NCI-H345 treated with DMSO at 0.1 percent for 48 hours (cell line): ENCODE results near the gene SFXN5.
"Not testable (repeated sequence)": the region's sequence is repeated elsewhere in the genome, so short reads cannot be mapped to it uniquely, and the experiment has no call there.

ENCODE experiments used
- DNase-seq: peaks from one replicate; lab custom pipeline; 2025; ENCODE audit not compliant: unreplicated experiment; lab: John Stamatoyannopoulos, UW

The SFXN5 gene

DNA sequence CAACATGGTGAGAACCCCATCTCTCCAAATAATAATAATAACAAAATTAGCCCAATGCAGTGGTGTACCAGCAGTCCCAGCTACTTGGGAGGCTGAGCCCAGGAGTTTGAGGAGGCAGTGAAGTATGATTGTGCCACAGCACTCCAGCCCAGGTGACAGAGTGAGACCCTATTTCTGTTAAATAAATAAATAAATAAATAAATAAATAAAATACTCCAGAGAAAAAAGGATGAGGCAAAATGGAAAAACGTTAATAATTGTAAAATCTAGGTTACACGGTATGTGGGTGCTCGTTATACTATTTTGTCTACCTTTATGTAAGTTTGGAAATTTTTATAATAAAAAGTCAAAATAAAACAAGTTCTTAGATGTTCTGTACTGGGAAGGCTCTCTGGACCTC, 162.8 kb downstream of the SFXN5 start:
- DNase-seq: no peak

DNA sequence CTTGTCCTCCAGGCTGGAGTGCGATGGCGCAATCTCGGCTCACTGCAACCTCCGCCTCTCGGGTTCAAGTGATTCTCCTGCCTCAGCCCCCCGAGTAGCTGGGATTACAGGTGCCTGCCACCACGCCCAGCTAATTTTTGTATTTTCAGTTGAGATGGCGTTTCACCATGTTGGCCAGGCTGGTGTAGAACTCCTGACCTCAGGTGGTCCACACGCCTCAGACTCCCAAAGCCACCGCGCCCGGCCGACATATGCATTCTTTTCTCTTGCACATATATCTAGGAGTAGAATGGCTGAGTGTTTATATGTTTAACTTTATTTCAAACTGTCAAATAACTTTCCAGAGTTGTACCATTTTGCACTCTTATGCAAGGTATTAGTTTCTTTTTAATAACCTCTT, 164.1 kb downstream of the SFXN5 start:
- DNase-seq: not testable (repeated sequence)

DNA sequence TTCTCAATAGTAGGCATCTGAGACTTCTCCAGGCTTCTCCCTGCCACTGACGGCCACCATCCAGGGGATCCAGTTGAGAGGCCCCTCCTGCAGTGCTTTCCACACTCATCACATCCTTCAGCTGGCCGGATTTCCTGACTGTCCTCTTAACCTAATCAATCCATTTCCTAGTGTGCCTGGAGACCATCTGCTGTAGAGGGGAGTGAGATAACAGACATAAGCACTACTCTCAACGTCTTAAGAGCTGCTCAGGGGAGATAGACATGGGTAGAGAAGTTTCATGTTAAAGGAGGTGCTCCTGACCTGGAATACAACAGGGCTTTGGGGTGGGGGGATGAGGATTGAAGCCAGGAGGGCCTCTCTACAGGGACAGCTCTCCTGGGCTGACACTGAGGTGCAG, 170.1 kb downstream of the SFXN5 start:
- no peak for DNase-seq

DNA sequence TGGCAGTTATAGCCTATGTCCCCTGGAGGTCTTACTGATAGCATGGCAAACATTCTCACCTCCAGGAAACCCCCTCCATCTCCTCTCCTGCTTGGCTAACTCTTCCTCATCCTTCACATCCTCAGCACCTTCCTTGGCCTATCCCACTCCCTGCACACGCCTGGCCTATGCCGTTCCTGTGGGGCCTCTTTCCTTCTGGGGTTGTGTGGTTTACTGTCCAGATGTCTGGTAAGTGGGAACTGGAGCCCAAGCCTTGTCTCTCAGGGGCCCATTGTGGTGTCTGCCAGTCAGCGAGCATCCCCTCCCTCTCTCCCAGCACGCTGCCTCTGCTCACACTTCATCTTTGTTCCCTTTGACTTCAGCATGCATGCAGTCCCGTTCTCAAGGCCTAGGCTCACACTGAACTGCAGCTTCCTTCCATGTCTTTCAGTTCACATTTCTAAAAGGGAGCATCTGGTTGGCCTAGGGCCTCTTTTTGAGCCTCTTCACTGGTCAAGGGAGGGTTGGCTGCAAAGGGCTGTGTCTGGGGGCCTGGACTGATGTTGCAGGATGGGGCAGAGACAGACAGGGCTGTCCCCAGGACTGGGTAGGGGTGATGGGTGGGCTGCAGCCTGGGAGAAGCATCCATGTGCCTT, 171.2 kb downstream of the SFXN5 start:
- no peak for DNase-seq

DNA sequence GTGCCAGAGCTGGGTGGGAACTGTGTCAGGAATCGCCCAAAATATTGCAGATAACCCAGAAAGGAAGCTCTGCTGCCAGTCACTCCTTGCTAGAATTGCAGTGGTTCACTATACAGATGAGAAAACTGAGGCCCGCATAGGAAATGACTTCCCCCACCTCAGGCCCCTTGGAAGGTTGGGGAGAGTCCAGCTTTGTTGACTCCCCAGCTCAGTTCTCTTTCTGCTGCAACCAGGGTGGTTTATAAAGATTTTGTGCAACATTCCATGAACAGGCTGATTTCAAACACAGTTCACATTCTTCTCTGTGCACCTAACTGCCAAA, 173.0 kb downstream of the SFXN5 start:
- no peak for DNase-seq

DNA sequence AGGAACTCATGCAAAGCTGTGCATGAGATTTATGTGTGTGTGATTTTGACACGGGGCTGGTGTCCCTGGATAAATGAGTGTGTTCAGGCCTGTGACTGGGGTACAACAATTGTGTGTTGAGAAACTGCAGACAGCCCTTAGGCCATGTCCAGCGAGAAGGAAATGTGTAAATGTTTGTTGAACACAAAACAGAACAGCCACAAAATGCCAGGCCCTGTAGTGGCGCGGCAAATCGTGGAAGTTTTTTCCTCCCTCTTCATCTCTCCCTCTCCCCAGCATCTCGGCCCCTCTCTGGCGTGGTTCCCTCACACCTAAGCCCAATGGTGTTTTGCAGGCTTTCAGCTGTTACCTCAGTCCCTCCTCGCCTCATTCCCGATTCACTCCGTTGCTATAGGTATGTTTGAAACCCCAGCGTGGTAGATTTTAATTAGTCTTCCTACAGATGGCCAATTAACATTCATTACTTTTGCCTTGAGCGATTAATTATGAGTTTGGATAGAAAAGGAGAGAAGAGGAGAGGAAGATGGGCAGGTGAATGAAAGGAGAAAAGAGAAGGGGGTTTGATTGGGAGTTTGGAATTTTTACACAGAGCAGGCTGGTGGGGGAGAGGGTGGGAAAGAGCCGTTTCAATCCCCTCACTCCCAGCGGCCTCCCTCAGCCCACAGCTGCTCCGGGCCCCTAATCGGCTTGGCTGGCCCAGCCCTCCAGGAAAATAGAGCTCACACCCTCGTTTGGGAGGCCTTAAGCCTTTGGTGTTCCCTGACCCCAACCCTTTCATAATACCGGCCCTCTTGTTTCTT, 173.5 kb downstream of the SFXN5 start:
- DNase-seq: no peak

DNA sequence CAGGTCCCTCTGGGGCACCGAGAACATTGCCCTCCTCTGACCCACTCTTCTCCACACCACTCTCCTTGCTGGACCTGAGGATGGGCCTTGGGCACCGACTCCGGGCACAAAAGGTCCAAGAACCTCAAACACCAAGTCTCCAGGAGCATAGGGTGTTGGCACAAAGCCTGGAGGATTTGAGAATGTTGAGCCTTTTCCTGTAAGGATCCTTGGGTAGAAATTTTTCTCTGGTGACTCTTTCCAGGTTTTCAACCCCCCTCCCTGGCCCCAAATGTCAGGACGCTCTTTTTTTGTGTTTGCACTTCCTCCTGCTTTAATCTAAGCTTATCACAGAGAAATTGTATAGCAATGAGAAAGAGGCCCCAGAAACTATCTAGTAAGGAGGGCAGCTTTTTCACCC, 175.1 kb downstream of the SFXN5 start:
- no peak for DNase-seq

DNA sequence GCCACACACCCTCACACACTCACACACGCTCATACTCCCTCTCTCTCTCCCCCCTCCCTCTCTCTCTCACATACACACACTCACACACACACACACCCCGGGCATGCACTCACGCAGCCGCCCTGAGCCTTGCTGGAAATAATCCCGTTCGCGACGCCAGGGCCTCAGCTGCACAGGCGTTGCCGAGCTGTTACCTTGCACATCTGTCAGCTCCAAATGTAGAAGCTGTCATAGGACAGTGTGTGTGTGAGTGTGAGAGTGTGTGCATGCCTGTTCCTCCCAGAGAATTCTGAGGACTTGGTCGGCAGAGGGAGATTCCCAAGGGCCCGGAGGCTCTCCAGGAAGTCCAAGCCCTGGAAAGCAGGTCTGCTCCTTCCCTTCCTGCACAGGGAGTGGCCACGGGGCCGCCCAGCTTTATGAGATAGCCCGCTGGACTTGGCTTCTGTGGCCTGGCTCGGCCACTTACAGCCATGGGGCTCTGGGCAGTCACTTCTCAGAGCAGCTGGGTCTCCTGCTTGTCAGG, 175.7 kb downstream of the SFXN5 start:
- no peak for DNase-seq

DNA sequence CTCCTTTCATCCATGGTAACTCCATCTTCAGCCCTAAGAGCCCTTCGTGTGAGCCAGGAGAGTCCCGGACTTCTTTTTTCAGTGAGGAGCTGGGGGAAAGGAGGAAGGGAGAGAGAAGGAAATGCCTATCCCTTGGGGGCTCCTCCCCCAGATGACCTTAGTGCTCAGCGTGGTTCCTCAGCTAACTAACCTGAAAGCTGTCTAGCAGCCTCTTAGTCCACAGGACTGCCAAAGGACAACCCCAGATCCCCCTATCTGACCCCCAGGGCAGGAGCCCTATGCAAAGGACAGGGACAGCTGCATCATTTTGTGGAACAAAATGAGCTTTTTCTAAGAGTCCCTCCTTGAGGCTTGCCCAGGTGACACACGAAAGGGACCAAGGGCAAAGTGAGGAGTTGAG, 176.4 kb downstream of the SFXN5 start:
- no peak for DNase-seq

DNA sequence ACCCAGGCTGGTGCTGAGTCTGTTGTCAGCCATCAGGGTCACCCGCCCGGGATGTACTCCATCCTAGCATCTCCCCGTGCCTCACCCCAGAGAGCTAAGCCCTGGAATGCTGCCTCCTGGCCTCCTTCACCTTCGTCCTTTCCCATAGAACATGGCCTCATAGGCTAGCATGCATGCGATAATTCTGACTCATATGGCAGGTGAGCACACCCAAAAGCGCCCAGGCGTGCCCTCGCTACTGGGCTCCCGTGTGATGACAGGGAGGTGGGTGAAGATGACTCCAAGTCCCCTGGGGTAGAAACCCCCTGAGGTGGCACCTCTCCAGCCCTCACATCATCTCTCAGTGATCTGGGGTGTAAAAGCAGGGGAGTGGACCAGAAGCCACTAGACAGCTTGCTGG, 177.0 kb downstream of the SFXN5 start:
- DNase-seq: no peak

DNA sequence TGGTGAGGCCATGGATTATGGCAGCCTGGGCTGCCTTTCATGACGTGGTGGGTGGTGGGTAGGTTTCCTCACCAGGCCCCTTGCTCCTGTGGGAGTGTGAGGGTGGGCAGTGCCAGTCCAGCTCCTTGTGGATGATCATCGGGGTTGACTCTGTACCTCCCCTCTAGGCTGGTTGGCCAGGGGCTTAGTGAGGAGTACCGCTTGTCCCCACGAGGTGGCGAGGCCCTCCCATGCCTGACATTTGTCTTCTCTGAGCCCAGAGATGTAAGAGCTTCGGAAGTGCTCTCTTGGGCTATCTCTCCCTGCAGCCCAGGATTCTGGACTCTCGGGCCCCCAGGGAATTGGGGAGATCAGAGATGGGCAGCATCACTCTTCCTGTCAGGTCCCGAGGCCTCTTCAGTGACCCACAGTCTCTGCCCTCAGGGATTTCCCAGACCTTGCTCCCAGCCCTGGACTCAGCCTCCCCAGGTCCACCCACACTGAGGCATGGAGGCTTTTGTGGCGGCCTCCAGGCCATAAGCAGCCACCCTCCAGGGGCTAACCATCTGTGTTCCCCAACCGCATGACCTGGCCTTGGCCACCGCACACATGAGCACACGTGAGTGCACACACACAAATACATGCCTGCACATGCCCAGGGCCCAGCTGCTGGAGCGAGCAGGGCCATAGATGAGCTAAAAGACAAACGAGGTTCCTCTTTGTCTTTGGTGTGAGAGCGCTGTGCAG, 177.8 kb downstream of the SFXN5 start:
- DNase-seq: peak; percentile 17

DNA sequence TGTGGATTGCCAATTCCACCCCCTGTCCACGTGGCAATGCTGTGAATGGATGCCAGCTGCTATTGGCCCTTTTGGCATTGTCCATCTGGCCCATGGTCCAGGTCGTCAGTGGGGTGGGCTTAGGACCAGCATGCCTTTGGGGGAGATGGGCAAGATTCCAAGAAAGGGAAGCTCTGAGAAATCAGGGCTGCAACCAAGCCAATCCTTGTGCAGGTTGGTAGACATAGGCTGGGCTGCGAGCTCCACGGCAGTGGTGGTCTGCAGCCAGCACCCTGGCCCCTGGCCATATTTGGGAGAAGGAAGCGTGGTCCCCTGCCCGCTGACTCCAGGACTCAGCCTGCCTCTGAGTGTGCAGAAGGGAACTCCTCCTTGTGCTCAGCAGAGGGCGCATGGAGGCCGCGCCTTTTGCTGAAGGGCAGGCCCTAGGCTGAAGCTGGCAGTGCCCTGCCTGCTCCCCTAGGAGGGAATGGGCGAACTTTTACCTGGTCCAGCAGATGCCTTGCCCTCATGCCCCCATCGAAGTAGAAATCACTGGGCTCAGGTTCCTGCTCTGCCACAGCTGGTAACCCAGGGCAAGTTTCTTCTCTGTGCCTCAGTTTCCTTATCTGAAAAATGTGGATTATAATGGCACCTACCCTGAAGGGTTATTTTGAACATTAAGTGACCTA, 178.9 kb downstream of the SFXN5 start:
- peak; percentile 58 for DNase-seq
